Lower lobe of right lung (tissue), 2 donors: Measurements from ENCODE around the gene LIN7B. TPM values are rescaled to one million over a fixed set of nuclear protein-coding genes. Genes with fewer than 3 reads are reported as not detected.
"Not testable (repeated sequence)": the region's sequence is repeated elsewhere in the genome, so short reads cannot be mapped to it uniquely, and the experiment has no call there.

Experiments used
- ATAC-seq, 2 donors: fragments of 200-7000 bp; cut with Tn5 transposase; one replicate each; pipeline ENCODE4 v1.9.1; 2020 to 2022; ENCODE audit warnings: mild to moderate bottlenecking in 2 of 2, moderate library complexity in 2 of 2
- DNase-seq: peaks from one replicate; pipeline ENCODE4 v3.0.0-alpha.2; 2020
- H3K27ac ChIP-seq: fragments of 200-600 bp; one replicate; pipeline ENCODE4 v1.8.0; 2022
- H3K27me3 ChIP-seq: fragments of 200-600 bp; one replicate; pipeline ENCODE4 v1.8.0; 2022; ENCODE audit warnings: low read depth
- H3K36me3 ChIP-seq: fragments of 200-600 bp; one replicate; pipeline ENCODE4 v1.8.0; 2022; ENCODE audit warnings: mild to moderate bottlenecking
- H3K4me1 ChIP-seq: fragments of 200-600 bp; one replicate; pipeline ENCODE4 v1.8.0; 2022
- H3K4me3 ChIP-seq: fragments of 200-600 bp; one replicate; pipeline ENCODE4 v1.8.0; 2022; ENCODE audit warnings: mild to moderate bottlenecking
- H3K9me3 ChIP-seq: fragments of 200-600 bp; one replicate; pipeline ENCODE4 v1.8.0; 2022
- intact Hi-C: fragments of 100-400 bp; cut with DNase I; formaldehyde crosslinking; loops from one replicate; pipeline ENCODE4 v1.11.0; 2022
- total RNA-seq: library from RNA; stranded (reverse); fragmentation: NEBNext Ultra II Directional; extraction: Animal tissue kit (Norgen Biotek cat#: 25700); gene quantifications from one replicate; pipeline ENCODE4 v1.2.1, GENCODE V29; 2021
- TF ChIP-seq, protein P1 (sequence below): fragments of 200-600 bp; IDR thresholded peaks from one replicate; pipeline ENCODE4 v1.8.0; 2022; ENCODE audit warnings: antibody characterized with exemption, mild to moderate bottlenecking
- donor health status: DM: no; HTN: yes; CAD: no; lungs with severe emphysema.

Gene LIN7B
- total RNA-seq, 1 donor from 2014 or later, result 10.6 TPM

DNA sequence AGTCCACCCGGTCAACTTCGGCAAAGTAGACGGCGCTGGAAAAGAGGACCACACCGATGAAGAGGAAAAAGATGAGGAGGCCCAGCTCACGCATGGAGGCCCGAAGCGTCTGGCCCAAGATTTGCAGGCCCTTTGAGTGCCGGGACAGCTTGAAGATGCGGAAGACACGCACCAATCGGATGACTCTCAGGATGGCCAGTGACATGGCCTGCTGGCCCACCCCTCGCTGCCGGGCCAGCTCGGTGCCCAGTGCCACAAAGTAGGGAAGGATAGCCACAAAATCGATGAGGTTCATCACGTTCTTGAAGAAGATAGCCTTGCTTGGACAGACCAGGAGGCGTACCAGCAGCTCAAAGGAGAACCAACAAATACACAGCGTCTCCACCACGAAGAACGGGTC lies 43.8 kb upstream of the LIN7B start:
- no peak for DNase-seq
- Histone ChIP-seq H3K4me3 (no peak overlapping the region), H3K27ac (no peak overlapping the region), H3K36me3 (no peaks in the 10 kb centered on the region), H3K9me3 (no peaks in the 10 kb centered on the region), H3K27me3 (peaks cover 57% of the 10 kb centered on the region), H3K4me1 (no peaks in the 10 kb centered on the region)
- intact Hi-C loops, result no loop called here
- TF ChIP-seq, protein P1, sequence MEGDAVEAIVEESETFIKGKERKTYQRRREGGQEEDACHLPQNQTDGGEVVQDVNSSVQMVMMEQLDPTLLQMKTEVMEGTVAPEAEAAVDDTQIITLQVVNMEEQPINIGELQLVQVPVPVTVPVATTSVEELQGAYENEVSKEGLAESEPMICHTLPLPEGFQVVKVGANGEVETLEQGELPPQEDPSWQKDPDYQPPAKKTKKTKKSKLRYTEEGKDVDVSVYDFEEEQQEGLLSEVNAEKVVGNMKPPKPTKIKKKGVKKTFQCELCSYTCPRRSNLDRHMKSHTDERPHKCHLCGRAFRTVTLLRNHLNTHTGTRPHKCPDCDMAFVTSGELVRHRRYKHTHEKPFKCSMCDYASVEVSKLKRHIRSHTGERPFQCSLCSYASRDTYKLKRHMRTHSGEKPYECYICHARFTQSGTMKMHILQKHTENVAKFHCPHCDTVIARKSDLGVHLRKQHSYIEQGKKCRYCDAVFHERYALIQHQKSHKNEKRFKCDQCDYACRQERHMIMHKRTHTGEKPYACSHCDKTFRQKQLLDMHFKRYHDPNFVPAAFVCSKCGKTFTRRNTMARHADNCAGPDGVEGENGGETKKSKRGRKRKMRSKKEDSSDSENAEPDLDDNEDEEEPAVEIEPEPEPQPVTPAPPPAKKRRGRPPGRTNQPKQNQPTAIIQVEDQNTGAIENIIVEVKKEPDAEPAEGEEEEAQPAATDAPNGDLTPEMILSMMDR, result no peak
- ATAC-seq, result no peak

DNA sequence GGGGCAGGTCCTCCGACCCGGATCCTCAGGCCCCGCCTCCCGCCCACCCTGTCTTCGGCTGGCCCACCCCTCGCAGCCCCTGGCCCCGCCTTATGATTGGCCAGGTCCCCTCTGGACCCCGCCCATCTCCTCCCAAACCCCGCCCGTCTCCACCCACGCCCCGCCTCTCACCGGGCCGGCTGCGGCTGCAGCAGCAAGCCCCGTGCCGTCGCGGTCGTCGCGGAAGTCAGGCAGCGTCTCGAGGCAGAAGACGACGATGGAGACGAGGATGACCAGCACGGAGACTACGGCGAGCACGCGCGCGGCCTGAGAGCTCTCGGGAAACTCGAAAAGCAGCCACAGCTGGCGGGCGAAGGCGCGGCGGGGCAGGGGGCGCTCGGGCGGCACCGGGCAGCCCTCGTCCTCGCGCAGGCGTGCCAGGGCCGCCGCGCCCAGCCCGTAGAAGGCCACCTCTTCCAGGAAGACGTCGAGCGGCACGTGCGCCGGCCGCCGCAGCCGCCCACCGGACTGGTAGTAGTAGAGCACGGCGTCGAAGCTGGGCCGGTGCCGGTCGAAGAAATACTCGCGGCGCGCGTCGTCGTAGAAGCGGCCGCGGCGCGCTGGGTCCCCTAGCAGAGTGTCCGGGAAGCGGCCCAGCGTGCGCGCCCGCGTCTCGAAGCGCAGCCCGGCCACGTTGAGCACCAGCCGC lies 42.2 kb upstream of the LIN7B start:
- no peaks in the 10 kb centered on the region for H3K4me1 ChIP-seq
- H3K27ac ChIP-seq, result no peak overlapping the region
- no peak for ATAC-seq
- no peak for DNase-seq
- intact Hi-C loops, result no loop called here
- peaks cover 47% of the 10 kb centered on the region for H3K27me3 ChIP-seq
- TF ChIP-seq, protein P1, result no peak
- H3K4me3 ChIP-seq, result no peak overlapping the region
- no peaks in the 10 kb centered on the region for H3K36me3 ChIP-seq
- no peaks in the 10 kb centered on the region for H3K9me3 ChIP-seq

DNA sequence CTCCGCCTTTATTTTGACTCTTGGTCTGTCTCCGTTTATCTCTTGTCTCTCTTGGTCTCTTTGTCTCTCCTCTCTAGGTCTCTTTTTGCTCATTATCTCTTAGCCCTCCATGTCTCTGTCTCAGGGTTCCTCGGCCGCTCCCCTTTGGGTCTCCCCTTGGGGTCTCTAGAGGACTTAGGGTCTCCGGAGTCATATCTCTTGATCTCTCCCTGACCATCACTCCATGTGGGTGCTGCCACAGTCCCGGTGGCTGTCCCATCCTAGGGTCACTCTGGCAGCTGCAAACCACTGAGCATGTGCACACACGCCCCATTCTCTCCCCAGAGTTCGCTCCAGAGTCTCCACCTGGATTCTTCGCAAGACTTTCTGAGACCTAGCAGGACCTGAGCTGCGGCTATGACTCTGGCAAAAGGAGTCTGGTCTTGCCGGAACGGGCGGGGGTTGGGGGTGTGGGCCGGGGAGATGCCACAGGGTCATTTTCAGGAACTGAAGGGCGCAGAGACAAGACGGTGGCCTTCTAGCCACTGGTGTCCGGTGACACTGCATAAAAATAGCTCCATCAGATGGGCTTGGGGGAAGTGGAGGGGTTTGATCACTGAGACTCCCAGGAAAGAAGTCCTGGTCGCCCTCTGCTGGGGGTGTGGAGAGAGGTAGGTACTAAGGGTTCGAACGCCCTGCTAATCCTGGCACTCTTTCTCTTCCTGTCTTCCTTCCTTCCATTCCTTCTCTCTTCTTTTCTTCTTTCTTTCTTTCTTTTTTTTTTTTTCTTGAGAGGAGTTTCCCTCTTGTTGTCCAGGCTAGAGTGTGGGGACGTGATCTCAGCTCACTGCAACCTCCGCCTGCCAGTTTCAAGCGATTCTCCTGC lies 40.4 kb upstream of the LIN7B start:
- H3K9me3 ChIP-seq, result no peaks in the 10 kb centered on the region
- H3K36me3 ChIP-seq, result no peaks in the 10 kb centered on the region
- ATAC-seq, result peak in 1 of 2 donors; percentile 36
- H3K4me3 ChIP-seq, result no peak overlapping the region
- peaks cover 44% of the 10 kb centered on the region for H3K27me3 ChIP-seq
- no peak for DNase-seq
- no peak overlapping the region for H3K27ac ChIP-seq
- intact Hi-C loops, result no loop called here
- no peaks in the 10 kb centered on the region for H3K4me1 ChIP-seq
- TF ChIP-seq, protein P1, result no peak

DNA sequence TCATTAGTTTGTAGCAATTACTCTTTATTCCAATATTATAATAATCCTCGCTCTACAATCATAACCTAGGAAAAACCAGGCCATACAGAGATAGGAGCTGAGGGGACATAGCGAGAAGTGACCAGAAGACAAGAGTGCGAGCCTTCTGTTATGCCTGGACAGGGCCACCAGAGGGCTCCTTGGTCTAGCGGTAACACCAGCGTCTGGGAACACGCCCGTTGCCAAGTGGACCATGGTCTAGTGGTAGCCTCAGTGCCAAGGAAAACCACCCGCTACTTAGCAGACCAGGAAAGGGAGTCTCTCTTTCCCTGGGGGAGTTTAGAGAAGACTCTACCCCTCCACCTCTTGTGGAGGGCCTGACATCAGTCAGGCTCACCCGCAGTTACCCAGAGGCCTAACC lies 39.3 kb upstream of the LIN7B start:
- H3K4me3 ChIP-seq, H3K9me3 ChIP-seq, H3K27ac ChIP-seq, ATAC-seq, H3K36me3 ChIP-seq, intact Hi-C loops, H3K4me1 ChIP-seq: not testable (repeated sequence)
- TF ChIP-seq, protein P1, result peak; percentile 75
- peak; percentile 85 for DNase-seq
- H3K27me3 ChIP-seq, result peaks cover 41% of the 10 kb centered on the region

DNA sequence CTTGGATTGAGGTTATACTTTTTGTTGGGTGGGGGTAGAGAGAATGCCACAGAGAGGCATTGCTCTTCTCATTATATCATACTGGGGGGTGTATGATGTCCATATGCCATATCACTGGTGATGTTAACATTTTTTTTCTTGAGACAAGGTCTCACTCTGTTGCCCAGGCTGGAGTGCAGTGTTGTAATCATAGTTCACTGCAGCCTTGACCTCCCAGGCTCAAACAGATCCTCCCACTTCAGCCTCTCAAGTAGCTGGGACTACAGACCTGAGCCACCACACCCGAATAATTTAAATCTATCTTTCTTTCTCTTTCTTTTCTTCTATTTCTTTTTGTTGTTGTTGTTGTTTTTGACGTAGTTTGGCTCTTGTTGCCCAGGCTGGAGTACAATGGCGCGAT lies 33.8 kb upstream of the LIN7B start:
- H3K4me3 ChIP-seq, result no peak overlapping the region
- intact Hi-C loops, result no loop called here
- ATAC-seq, result no peak
- TF ChIP-seq, protein P1, result no peak
- peaks cover 5% of the 10 kb centered on the region for H3K4me1 ChIP-seq
- no peaks in the 10 kb centered on the region for H3K9me3 ChIP-seq
- no peaks in the 10 kb centered on the region for H3K36me3 ChIP-seq
- H3K27me3 ChIP-seq, result no peaks in the 10 kb centered on the region
- H3K27ac ChIP-seq, result no peak overlapping the region
- DNase-seq, result no peak
